Transverse colon (tissue), 4 donors: ENCODE results near the gene MRPL53.

Source experiments
- CTCF ChIP-seq, 5 experiments: fragments of 200-600 bp in 3 of 5; fragments of 450-650 bp in 2 of 5; sonication (generic) in 3 of 5; IDR thresholded peaks; 1 replicate in 2 of 5; 2 replicates in 3 of 5; pipeline ENCODE4 v1.5.1; 2016 to 2017; ENCODE audit warnings: antibody characterized with exemption in 5 of 5, inconsistent platforms in 3 of 5, mild to moderate bottlenecking in 2 of 5, moderate library complexity in 1 of 5
- EP300 ChIP-seq: sonication (generic); formaldehyde crosslinking; IDR thresholded peaks from one replicate; pipeline ENCODE4 v1.6.1; 2017; ENCODE audit warnings: antibody characterized with exemption, low read depth
- POLR2A ChIP-seq: fragments of 450-650 bp; IDR thresholded peaks from one replicate; pipeline ENCODE4 v1.6.1; 2016; ENCODE audit warnings: antibody characterized with exemption, mild to moderate bottlenecking, moderate library complexity
- POLR2AphosphoS5 ChIP-seq, 3 donors: sonication (generic); formaldehyde crosslinking; IDR thresholded peaks; one replicate each; pipeline ENCODE4 v1.6.1; 2016; ENCODE audit warnings: antibody characterized with exemption in 3 of 3

GRCh38 chr2:74458132-74458937 lies 14.1 kb downstream of the MRPL53 start, which contains the start of gene WBP1:
- no peak for TF ChIP-seq CTCF (IDR thresholded peaks at IDR 0.05)
- TF ChIP-seq EP300, result no peak
- peak; percentile 83 for TF ChIP-seq POLR2A
- peak in 2 of 3 donors; percentile 62 to 89 for TF ChIP-seq POLR2AphosphoS5 (IDR thresholded peaks at IDR 0.05)
